HCT116 (cell line): ENCODE data around the gene USP21. TPM values are rescaled to one million over a fixed set of nuclear protein-coding genes. Genes with fewer than 3 reads are reported as not detected.

ENCODE experiments used
- ATAC-seq: fragments of 200-7000 bp; cut with Tn5 transposase; 2 replicates; pipeline ENCODE4 v1.9.1; 2020; ENCODE audit warnings: mild to moderate bottlenecking, moderate library complexity
- BruUV-seq: library from RNA; stranded (reverse); fragments of 400-500 nt; replicated peaks from 2 replicates; lab custom pipeline; 2021; lab: Mats Ljungman, UMichigan
- CTCF ChIA-PET: fragments of 300-600 bp; sonication (Branson Sonifier 250); formaldehyde crosslinking; loops from one replicate; lab custom pipeline; 2021; ENCODE audit warnings: antibody characterized with exemption; lab: Charles Lee
- POLR2A ChIA-PET: fragments of 300-600, 350-600 bp; sonication (Branson Sonifier 250); formaldehyde crosslinking; loops from one replicate; lab custom pipeline; 2021; ENCODE audit warnings: antibody characterized with exemption; lab: Charles Lee
- RAD21 ChIA-PET, 2 experiments: fragments of 300-600 bp; sonication (Branson Sonifier 250); formaldehyde crosslinking; loops; one replicate each; lab custom pipeline; 2023; ENCODE audit warnings: low total read pairs in 2 of 2; ENCODE audit not compliant: uncharacterized antibody in 2 of 2, unreplicated experiment in 2 of 2, low non-redundant PET in 1 of 2; lab: Charles Lee
- DNase-seq: peaks from one replicate; pipeline ENCODE4 v3.0.0-alpha.2; 2010; ENCODE audit warnings: low read depth, low spot score
- H2AFZ ChIP-seq: fragments of 200-600 bp; shearing (Covaris generic), sonication (generic); 2 replicates; pipeline ENCODE4 v1.6.1; 2017; ENCODE audit warnings: low read depth, mixed run types, mixed read lengths, antibody characterized with exemption, low read length; ENCODE audit not compliant: poor library complexity, severe bottlenecking
- H3K27ac ChIP-seq: 2 replicates; pipeline ENCODE4 v1.5.1; 2012; ENCODE audit warnings: low read depth, low read length
- H3K27me3 ChIP-seq: fragments of 200-600 bp; sonication (generic); 2 replicates; pipeline ENCODE4 v1.6.1; 2016; ENCODE audit warnings: mixed run types, low read length, mixed read lengths; ENCODE audit not compliant: insufficient read depth
- H3K36me3 ChIP-seq, 2 experiments: fragments of 200-500 bp in 1 of 2; fragments of 200-600 bp in 1 of 2; sonication (Bioruptor generic) in 1 of 2; sonication (generic) in 1 of 2; 2 replicates each; pipeline versions ENCODE4 v1.5.1 to v1.6.1; 2014 to 2016; ENCODE audit warnings: low read length in 2 of 2, inconsistent platforms in 1 of 2, mixed read lengths in 1 of 2, mixed run types in 1 of 2; ENCODE audit not compliant: insufficient read depth in 2 of 2, control insufficient read depth in 1 of 2
- H3K4me1 ChIP-seq, 2 experiments: fragments of 200-600 bp in 1 of 2; sonication (generic) in 1 of 2; 2 replicates each; pipeline versions ENCODE4 v1.5.1 to v1.6.1; 2012 to 2017; ENCODE audit warnings: low read length in 2 of 2, inconsistent platforms in 1 of 2, mild to moderate bottlenecking in 1 of 2, mixed read lengths in 1 of 2, mixed run types in 1 of 2, moderate library complexity in 1 of 2; ENCODE audit not compliant: insufficient read depth in 2 of 2, control insufficient read depth in 1 of 2
- H3K4me2 ChIP-seq: fragments of 200-600 bp; sonication (generic); 2 replicates; pipeline ENCODE4 v1.6.1; 2017; ENCODE audit warnings: mixed run types, low read length, mixed read lengths
- H3K4me3 ChIP-seq, 2 experiments: fragments of 200-600 bp in 1 of 2; sonication (generic) in 1 of 2; replicated peaks in 1 of 2; 2 replicates each; pipeline ENCODE4 v1.5.1; 2011 to 2016; ENCODE audit warnings: low read length in 2 of 2, control low read depth in 1 of 2, low read depth in 1 of 2, mild to moderate bottlenecking in 1 of 2, mixed read lengths in 1 of 2, mixed run types in 1 of 2
- H3K79me2 ChIP-seq: fragments of 200-600 bp; sonication (generic); 2 replicates; pipeline ENCODE4 v1.6.1; 2017; ENCODE audit warnings: mild to moderate bottlenecking, mixed run types, low read length, moderate library complexity, mixed read lengths; ENCODE audit not compliant: insufficient read depth
- H3K9ac ChIP-seq: fragments of 200-600 bp; sonication (generic); 2 replicates; pipeline ENCODE4 v1.6.1; 2016; ENCODE audit warnings: low read length, mixed read lengths
- H3K9me2 ChIP-seq: fragments of 200-600 bp; sonication (generic), shearing (Covaris generic); 2 replicates; pipeline ENCODE4 v1.6.1; 2017; ENCODE audit warnings: mixed run types, mild to moderate bottlenecking, moderate library complexity; ENCODE audit not compliant: insufficient read depth
- H3K9me3 ChIP-seq, 2 experiments: fragments of 200-500 bp in 1 of 2; fragments of 200-600 bp in 1 of 2; sonication (Bioruptor generic) in 1 of 2; sonication (generic) in 1 of 2; 2 replicates each; pipeline ENCODE4 v1.6.1; 2014 to 2017; ENCODE audit warnings: low read length in 2 of 2, mixed read lengths in 2 of 2, inconsistent platforms in 1 of 2, low read depth in 1 of 2, mild to moderate bottlenecking in 1 of 2, mixed run types in 1 of 2, moderate library complexity in 1 of 2; ENCODE audit not compliant: control insufficient read depth in 1 of 2, insufficient read depth in 1 of 2
- H4K20me1 ChIP-seq: fragments of 200-600 bp; sonication (generic), shearing (Covaris generic); 2 replicates; pipeline ENCODE4 v1.6.1; 2017; ENCODE audit warnings: mixed run types, mild to moderate bottlenecking, moderate library complexity; ENCODE audit not compliant: insufficient read depth
- CTCF ChIP-seq, 3 experiments: fragments of 200-600 bp in 1 of 3; sonication (generic) in 1 of 3; IDR thresholded peaks in 2 of 3; conservative IDR thresholded peaks in 1 of 3; 2 replicates each; pipeline ENCODE4 v1.5.1; 2012 to 2017; ENCODE audit warnings: low read depth in 2 of 3, low read length in 2 of 3, antibody characterized with exemption in 1 of 3, borderline replicate concordance in 1 of 3, control low read depth in 1 of 3, mild to moderate bottlenecking in 1 of 3, mixed read lengths in 1 of 3, mixed run types in 1 of 3, moderate library complexity in 1 of 3; ENCODE audit not compliant: insufficient read depth in 1 of 3
- POLR2A ChIP-seq: IDR thresholded peaks from 2 replicates; pipeline ENCODE4 v1.7.0; 2011; ENCODE audit warnings: borderline replicate concordance; ENCODE audit not compliant: insufficient read depth, insufficient read length; ENCODE audit errors: extremely low read depth
- POLR2AphosphoS5 ChIP-seq: IDR thresholded peaks from 2 replicates; pipeline ENCODE4 v1.6.1; 2011; ENCODE audit warnings: mild to moderate bottlenecking, low read depth, low read length, moderate library complexity
- SIN3A ChIP-seq: IDR thresholded peaks from 2 replicates; pipeline ENCODE4 v1.6.1; 2012; ENCODE audit warnings: low read depth
- ZNF274 ChIP-seq: fragments of 200-500 bp; sonication (Bioruptor generic); IDR thresholded peaks from 2 replicates; pipeline ENCODE4 v1.6.1; 2014; ENCODE audit warnings: mild to moderate bottlenecking, low read depth, low read length, inconsistent platforms
- intact Hi-C: fragments of 100-400 bp; cut with micrococcal nuclease; formaldehyde crosslinking; loops from 2 replicates; pipeline ENCODE4 v1.10.0; 2022
- total RNA-seq: library from RNA; stranded (reverse); gene quantifications from one replicate; pipeline ENCODE4 v1.2.1, GENCODE V29; 2021; ENCODE audit not compliant: unreplicated experiment

The USP21 gene
- total RNA-seq, 1 experiment from 2014 or later: 22.1 TPM

DNA sequence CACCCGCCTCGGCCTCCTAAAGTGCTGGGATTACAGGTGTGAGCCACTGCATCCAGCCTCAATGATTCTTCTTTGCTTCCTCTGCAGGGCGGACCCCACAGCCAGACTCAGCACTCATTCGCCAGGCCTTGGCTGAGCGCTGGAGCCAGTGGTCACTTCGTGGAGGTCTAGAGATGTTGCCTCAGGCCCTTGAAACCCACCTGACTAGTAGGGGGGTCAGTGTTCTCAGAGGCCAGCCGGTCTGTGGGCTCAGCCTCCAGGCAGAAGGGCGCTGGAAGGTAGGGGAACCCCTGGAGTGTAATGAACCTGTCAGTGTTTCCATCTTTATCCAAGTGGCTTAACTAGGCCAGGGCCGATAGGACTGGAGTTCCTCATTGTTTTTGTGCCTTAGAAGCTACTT lies 9.6 kb downstream of the USP21 start:
- Histone ChIP-seq H3K79me2 (no peaks in the 10 kb centered on the region), H3K4me2 (no peak overlapping the region), H3K27ac (no peak overlapping the region), H3K9me2 (no peaks in the 10 kb centered on the region), H4K20me1 (no peaks in the 10 kb centered on the region), H3K27me3 (no peaks in the 10 kb centered on the region), H3K4me1 (peaks cover 3 to 31% of the 10 kb centered on the region in 2 experiments; a peak in 3 of 4 replicates), H2AFZ (no peak overlapping the region), H3K9ac (no peak overlapping the region), H3K36me3 (peaks cover 21 to 38% of the 10 kb centered on the region in 2 experiments; a peak in 3 of 4 replicates), H3K4me3 (no peak overlapping the region), H3K9me3 (no peaks in the 10 kb centered on the region)
- no TSS peak for BruUV-seq
- TF ChIP-seq SIN3A: no peak
- TF ChIP-seq POLR2A: no peak
- no peak for DNase-seq
- ChIA-PET RAD21 (no interaction called here), POLR2A (no interaction called here), CTCF (no interaction called here)
- ATAC-seq: no peak
- intact Hi-C loops: no loop called here

GRCh38 chr1:161171191-161171590 lies 11.9 kb downstream of the USP21 start:
- ATAC-seq (no peak), DNase-seq (no peak)
- Histone ChIP-seq H3K4me2 (no peak overlapping the region), H3K36me3 (peaks cover 21 to 38% of the 10 kb centered on the region in 2 experiments; a peak in 3 of 4 replicates), H3K4me3 (no peak overlapping the region), H3K9me3 (no peaks in the 10 kb centered on the region), H4K20me1 (no peaks in the 10 kb centered on the region), H3K27ac (no peak overlapping the region), H2AFZ (no peak overlapping the region), H3K79me2 (peaks cover 9% of the 10 kb centered on the region; the same call in 1 of the 2 replicates), H3K4me1 (peaks cover 4 to 19% of the 10 kb centered on the region in 2 experiments; a peak in 3 of 4 replicates), H3K9ac (no peak overlapping the region), H3K9me2 (no peaks in the 10 kb centered on the region), H3K27me3 (no peaks in the 10 kb centered on the region)
- ChIA-PET RAD21 (no interaction called here), CTCF (interaction anchor here (1.0 to 1.5 kb wide), 2 partner anchors 56 to 210 kb away, joined by 3 read pairs; no protein-coding TSS in a partner anchor), POLR2A (no interaction called here)
- intact Hi-C loops: no loop called here
- no peak for TF ChIP-seq SIN3A
- peak; percentile 29 to 51 (median 46); a peak in 5 of 6 replicates for TF ChIP-seq CTCF (IDR thresholded peaks at IDR 0.05 in 2 of 3, conservative IDR thresholded peaks at IDR 0.05 in 1 of 3; ENCODE audit: borderline replicate concordance in 1 of 3, insufficient read depth in 1 of 3, low read depth in 2 of 3, low read length in 2 of 3)
- no peak for TF ChIP-seq ZNF274
- no peak for TF ChIP-seq POLR2AphosphoS5
- TF ChIP-seq, all 23 proteins: peak for 1
- no TSS peak for BruUV-seq
